MG63 (cell line): ENCODE results near the gene SPATS2L. TPM values are rescaled to one million over a fixed set of nuclear protein-coding genes. Genes with fewer than 3 reads are reported as not detected.

Experiments
- DNase-seq: peaks from one replicate; pipeline ENCODE4 v3.0.0-alpha.2; 2020
- H3K27me3 ChIP-seq: fragments of 250-450 bp; sonication (Bioruptor Pico); 2 replicates; pipeline ENCODE4 v1.5.1; 2020; ENCODE audit warnings: mild to moderate bottlenecking, moderate library complexity
- H3K36me3 ChIP-seq: fragments of 250-450 bp; sonication (Bioruptor Pico); 2 replicates; pipeline ENCODE4 v1.5.1; 2020; ENCODE audit warnings: mild to moderate bottlenecking, moderate library complexity
- H3K4me3 ChIP-seq: fragments of 250-450 bp; sonication (Bioruptor Pico); 2 replicates; pipeline ENCODE4 v1.5.1; 2020; ENCODE audit warnings: mild to moderate bottlenecking, moderate library complexity
- H3K9me3 ChIP-seq: fragments of 250-450 bp; sonication (Bioruptor Pico); 2 replicates; pipeline ENCODE4 v1.5.1; 2020; ENCODE audit warnings: mild to moderate bottlenecking, moderate library complexity
- total RNA-seq: library from RNA; depleted of rRNA; stranded (reverse); fragments of >200 nt; shearing (Covaris generic); gene quantifications from 2 replicates; pipeline ENCODE4 v1.2.3, GENCODE V29; 2014; ENCODE audit warnings: low replicate concordance

Gene SPATS2L
- total RNA-seq, 1 experiment from 2014 or later = 26.6 TPM

- no peaks in the 10 kb centered on the region for H3K27me3 ChIP-seq
- H3K36me3 ChIP-seq = peaks cover 39% of the 10 kb centered on the region
- no peak for DNase-seq
- no peaks in the 10 kb centered on the region for H3K9me3 ChIP-seq
- H3K4me3 ChIP-seq = no peak overlapping the region
Observed at GRCh38 chr2:200469708-200470211, 163.3 kb downstream of the SPATS2L start.

DNA sequence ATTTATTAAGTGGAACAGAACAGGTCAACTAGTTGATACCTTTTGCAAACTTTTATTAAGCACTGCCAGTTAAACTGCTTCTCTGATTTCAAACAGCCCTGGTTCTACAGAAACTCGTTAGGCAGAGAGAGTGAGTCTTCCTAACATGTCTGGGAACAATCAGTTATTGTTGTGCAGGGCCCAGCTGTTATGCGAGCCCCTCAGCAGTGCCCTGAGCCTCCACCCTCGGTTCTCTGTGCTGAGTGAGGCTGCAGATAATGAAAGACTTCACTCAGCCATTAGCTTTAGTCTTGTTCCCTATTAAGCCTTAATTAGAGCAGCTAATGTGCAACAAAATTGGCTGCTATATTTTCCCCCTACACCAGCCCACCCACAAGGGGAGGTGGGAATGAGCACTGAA is 163.7 kb downstream of the SPATS2L start:
- DNase-seq = no peak
- Histone ChIP-seq H3K4me3 (no peak overlapping the region), H3K36me3 (peaks cover 39% of the 10 kb centered on the region), H3K27me3 (no peaks in the 10 kb centered on the region), H3K9me3 (no peaks in the 10 kb centered on the region)

DNA sequence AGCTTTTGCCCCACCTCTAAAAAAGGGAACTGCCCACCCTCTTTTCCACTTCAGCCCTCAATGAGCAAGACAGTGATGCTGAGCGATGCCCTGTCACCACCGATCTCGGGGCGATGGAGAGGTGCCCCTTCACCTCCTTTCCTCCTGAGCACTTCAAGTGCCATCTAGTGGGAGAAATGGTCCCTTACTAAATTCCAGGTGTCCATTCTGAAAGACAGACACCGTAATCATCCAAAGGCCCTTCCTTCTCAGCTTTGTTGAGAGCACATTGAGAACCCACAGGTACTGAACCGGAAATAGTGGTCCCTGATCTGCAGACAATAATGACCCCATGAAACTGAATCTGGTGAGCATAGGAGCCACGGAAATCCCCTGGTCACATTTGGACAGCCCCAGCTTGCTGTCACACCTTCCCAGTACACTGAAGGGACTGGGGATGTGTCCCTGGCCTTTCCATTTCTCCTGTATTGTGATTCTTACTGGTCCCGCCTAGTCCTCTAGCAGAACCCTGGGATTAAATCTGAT is 164.9 kb downstream of the SPATS2L start:
- no peaks in the 10 kb centered on the region for H3K27me3 ChIP-seq
- no peaks in the 10 kb centered on the region for H3K9me3 ChIP-seq
- peak; percentile 4 for DNase-seq
- H3K4me3 ChIP-seq = no peak overlapping the region
- H3K36me3 ChIP-seq = peaks cover 33% of the 10 kb centered on the region

DNA sequence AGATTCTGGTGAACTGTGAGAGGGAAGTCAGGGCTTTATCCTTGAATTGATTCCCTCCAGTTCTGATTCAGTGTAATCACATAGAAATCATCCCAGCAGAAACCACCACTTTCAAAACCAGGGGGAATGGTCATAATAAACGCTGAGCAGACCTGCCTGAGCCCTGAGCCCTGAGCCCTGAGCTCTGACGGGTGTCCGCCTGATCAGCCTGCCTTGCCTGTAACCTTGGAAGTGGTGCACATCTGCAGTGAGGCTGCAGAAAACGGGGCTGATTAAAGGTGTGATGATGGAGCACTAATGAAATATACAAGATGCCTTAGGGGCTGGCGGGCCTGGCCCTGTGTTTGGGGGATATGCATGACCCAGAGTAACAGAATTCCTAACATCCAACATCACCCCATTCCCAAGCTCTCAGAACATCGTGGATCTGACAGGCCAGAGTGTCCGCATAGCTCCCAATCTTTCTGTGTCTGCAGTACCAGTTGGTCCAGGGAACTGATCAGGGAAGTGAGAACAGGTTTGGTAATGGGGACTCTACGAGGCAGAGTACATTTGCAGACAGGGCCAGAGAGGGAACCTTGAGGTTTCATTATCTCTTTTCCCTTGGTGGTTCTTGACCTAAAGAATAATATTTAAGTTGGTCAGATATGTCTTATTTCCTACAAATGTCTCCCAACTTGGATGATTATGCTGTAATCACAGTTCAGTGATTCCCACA is 165.6 kb downstream of the SPATS2L start:
- Histone ChIP-seq H3K27me3 (no peaks in the 10 kb centered on the region), H3K9me3 (no peaks in the 10 kb centered on the region), H3K36me3 (peaks cover 33% of the 10 kb centered on the region), H3K4me3 (no peak overlapping the region)
- DNase-seq = no peak

DNA sequence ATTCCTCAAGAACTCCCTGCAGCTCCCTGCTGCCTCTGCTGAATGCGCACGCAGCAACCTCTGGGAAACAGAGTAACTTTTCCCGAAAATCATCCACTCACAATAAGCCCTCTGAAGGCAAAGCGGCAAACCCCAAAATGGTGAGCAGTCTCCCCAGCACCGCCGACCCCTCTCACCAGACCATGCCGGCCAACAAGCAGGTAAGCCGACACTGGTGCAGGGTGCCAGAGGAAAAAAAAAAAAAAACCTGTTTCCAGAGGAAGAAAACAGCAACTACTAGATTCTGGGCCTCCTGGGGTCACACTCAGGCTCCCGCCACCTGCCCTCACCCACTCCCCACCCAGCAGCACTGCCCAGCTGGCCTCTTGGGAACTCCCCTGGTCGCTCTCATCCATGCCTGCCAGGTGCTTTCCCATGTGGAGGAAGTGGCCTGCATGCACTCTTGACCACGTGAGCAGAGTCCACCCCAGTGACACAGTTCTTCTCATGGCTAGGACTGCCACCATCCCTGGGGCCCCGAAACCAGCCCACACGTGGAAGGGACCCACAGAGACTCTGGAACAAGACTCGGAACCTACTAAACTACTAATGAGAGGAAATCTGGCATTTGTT is 166.5 kb downstream of the SPATS2L start:
- Histone ChIP-seq H3K27me3 (no peaks in the 10 kb centered on the region), H3K9me3 (no peaks in the 10 kb centered on the region), H3K4me3 (no peak overlapping the region), H3K36me3 (peaks cover 35% of the 10 kb centered on the region)
- DNase-seq = no peak

DNA sequence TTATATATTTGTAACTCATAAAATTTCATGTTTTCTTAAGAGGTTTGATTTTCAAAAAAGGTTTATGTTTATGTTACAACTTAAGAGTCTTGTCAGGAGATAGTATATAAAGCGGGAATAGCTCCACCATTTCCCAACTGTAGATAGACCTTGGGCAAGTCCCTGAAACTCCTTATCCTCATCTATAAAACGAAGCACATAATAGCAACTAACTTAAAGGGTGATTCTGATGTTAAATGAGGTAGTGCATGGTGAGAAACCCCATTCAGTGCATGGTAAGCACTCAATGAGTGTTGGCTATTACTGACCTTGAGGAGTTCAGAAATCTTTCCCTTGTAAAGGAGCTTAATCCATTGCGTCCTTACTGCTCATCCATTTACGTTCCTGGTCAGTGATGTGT is 169.3 kb downstream of the SPATS2L start:
- H3K27me3 ChIP-seq = no peaks in the 10 kb centered on the region
- H3K36me3 ChIP-seq = peaks cover 32% of the 10 kb centered on the region
- no peaks in the 10 kb centered on the region for H3K9me3 ChIP-seq
- no peak overlapping the region for H3K4me3 ChIP-seq
- no peak for DNase-seq

DNA sequence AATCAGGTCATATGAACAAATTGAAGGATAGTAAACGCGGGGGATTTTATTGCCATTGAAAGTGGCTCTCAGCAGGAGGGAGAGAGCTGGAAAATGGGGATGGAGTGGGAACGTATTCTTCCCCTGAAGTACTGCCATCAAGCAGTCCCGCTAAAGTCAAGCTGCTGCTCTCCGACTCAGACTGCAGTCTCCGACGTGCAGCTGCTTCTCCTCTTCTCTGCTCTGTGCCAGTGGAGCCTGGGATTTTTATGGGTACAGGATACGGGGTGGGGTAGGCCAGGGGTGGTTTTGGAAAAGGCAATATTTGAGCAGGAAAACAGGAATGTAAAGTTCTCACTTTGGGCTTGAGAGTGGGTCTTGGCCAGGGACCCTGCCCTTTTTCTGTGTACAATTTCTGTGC is 170.3 kb downstream of the SPATS2L start:
- no peak overlapping the region for H3K4me3 ChIP-seq
- peaks cover 27% of the 10 kb centered on the region for H3K36me3 ChIP-seq
- no peak for DNase-seq
- H3K9me3 ChIP-seq = no peaks in the 10 kb centered on the region
- no peaks in the 10 kb centered on the region for H3K27me3 ChIP-seq

GRCh38 chr2:200477667-200478131 is 171.2 kb downstream of the SPATS2L start:
- Histone ChIP-seq H3K4me3 (no peak overlapping the region), H3K27me3 (no peaks in the 10 kb centered on the region), H3K36me3 (peaks cover 28% of the 10 kb centered on the region), H3K9me3 (no peaks in the 10 kb centered on the region)
- no peak for DNase-seq

- no peaks in the 10 kb centered on the region for H3K27me3 ChIP-seq
- DNase-seq = peak; percentile 23
- H3K4me3 ChIP-seq = no peak overlapping the region
Observed at GRCh38 chr2:200479692-200480265, 173.3 kb downstream of the SPATS2L start.

GRCh38 chr2:200482194-200482593 is 175.7 kb downstream of the SPATS2L start:
- no peak for DNase-seq
- H3K4me3 ChIP-seq = no peak overlapping the region
- no peaks in the 10 kb centered on the region for H3K27me3 ChIP-seq
- peaks cover 32% of the 10 kb centered on the region for H3K36me3 ChIP-seq
- no peaks in the 10 kb centered on the region for H3K9me3 ChIP-seq

More at GRCh38 chr2:200479692-200480265, 173.3 kb downstream of the SPATS2L start:
- H3K9me3 ChIP-seq = no peaks in the 10 kb centered on the region
- peaks cover 34% of the 10 kb centered on the region for H3K36me3 ChIP-seq

GRCh38 chr2:200483729-200484198 is 177.3 kb downstream of the SPATS2L start:
- peak; percentile 9 for DNase-seq
- Histone ChIP-seq H3K27me3 (no peaks in the 10 kb centered on the region), H3K4me3 (no peak overlapping the region), H3K36me3 (peaks cover 18% of the 10 kb centered on the region), H3K9me3 (no peaks in the 10 kb centered on the region)

DNA sequence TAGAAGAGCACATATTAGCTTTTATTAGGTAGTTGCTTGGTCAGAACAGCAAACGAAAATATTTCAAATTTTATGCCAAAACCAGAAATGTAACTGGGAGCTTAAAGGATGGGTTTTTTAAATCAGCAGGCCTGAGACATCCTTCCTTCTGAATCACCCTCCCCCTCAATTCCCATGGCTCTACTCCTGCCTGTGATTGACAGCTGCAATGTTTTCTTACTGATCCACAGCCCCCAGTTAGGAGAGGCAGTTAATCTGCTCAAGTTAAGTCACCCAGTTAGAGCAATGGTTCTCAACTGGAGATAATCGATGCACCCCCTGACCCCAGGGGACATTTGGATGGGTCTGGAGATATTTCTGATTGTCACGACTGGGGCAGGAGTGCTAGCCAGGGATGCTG is 178.4 kb downstream of the SPATS2L start:
- peaks cover 10% of the 10 kb centered on the region for H3K36me3 ChIP-seq
- no peaks in the 10 kb centered on the region for H3K27me3 ChIP-seq
- no peak overlapping the region for H3K4me3 ChIP-seq
- no peaks in the 10 kb centered on the region for H3K9me3 ChIP-seq
- DNase-seq = no peak

GRCh38 chr2:200486529-200486928 is 180.0 kb downstream of the SPATS2L start:
- Histone ChIP-seq H3K9me3 (no peaks in the 10 kb centered on the region), H3K36me3 (peaks cover 15% of the 10 kb centered on the region), H3K4me3 (no peak overlapping the region), H3K27me3 (no peaks in the 10 kb centered on the region)
- no peak for DNase-seq

- Histone ChIP-seq H3K36me3 (peaks cover 19% of the 10 kb centered on the region), H3K4me3 (no peak overlapping the region), H3K27me3 (no peaks in the 10 kb centered on the region), H3K9me3 (no peaks in the 10 kb centered on the region)
- no peak for DNase-seq
Observed at GRCh38 chr2:200488169-200488568, 181.7 kb downstream of the SPATS2L start.

GRCh38 chr2:200490001-200490400 is 183.5 kb downstream of the SPATS2L start:
- peaks cover 15% of the 10 kb centered on the region for H3K36me3 ChIP-seq
- H3K4me3 ChIP-seq = no peak overlapping the region
- no peak for DNase-seq
- H3K27me3 ChIP-seq = no peaks in the 10 kb centered on the region
- no peaks in the 10 kb centered on the region for H3K9me3 ChIP-seq

DNA sequence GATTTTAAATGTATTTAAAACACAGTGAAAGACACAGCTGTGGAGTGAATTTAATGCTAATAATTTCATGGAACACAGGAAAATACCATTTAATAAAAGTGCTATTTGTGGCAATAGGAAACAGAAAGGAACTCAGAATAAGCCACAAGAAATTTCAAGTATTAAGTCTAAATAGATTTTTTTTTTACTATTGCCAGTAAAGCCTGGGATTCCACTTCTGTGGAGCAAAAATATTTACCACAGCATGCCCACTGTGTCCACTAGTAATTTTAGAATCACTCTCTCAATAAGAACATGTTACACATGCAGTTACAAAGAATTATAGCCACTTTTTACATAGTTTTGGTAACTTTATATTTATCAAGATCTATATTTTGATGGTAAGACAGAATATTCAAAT is 186.2 kb downstream of the SPATS2L start:
- Histone ChIP-seq H3K9me3 (no peaks in the 10 kb centered on the region), H3K27me3 (no peaks in the 10 kb centered on the region), H3K4me3 (no peak overlapping the region), H3K36me3 (peaks cover 21% of the 10 kb centered on the region)
- no peak for DNase-seq

- peaks cover 22% of the 10 kb centered on the region for H3K36me3 ChIP-seq
Observed at GRCh38 chr2:200494048-200494447, 187.6 kb downstream of the SPATS2L start.

More at GRCh38 chr2:200494048-200494447, 187.6 kb downstream of the SPATS2L start:
- Histone ChIP-seq H3K27me3 (no peaks in the 10 kb centered on the region), H3K9me3 (no peaks in the 10 kb centered on the region), H3K4me3 (no peak overlapping the region)
- DNase-seq = no peak
